HG03520 (cell line): Measurements from ENCODE around the gene GALNT1.

Experiments used
- ATAC-seq: cut with Tn5 transposase; IDR thresholded peaks from one replicate; pipeline ENCODE4 v1.9.1; 2021; ENCODE audit warnings: mild to moderate bottlenecking, moderate library complexity; ENCODE audit not compliant: unreplicated experiment

The GALNT1 gene

GRCh38 chr18:35711227-35711626, 129.7 kb downstream of the GALNT1 start:
- no peak for ATAC-seq

- ATAC-seq, result no peak
These were observed 132.0 kb downstream of the GALNT1 start for GRCh38 chr18:35713545-35713944.

GRCh38 chr18:35714539-35714938, 133.0 kb downstream of the GALNT1 start:
- ATAC-seq, result no peak

GRCh38 chr18:35715139-35715538, 133.6 kb downstream of the GALNT1 start:
- ATAC-seq, result no peak

GRCh38 chr18:35716169-35716831, 134.8 kb downstream of the GALNT1 start:
- no peak for ATAC-seq

GRCh38 chr18:35717182-35717581, 135.6 kb downstream of the GALNT1 start:
- no peak for ATAC-seq

GRCh38 chr18:35721431-35722081, 140.0 kb downstream of the GALNT1 start:
- ATAC-seq, result no peak

GRCh38 chr18:35728676-35729075, 147.1 kb downstream of the GALNT1 start:
- no peak for ATAC-seq

GRCh38 chr18:35729991-35730668, 148.6 kb downstream of the GALNT1 start:
- ATAC-seq, result no peak

- ATAC-seq, result no peak
These were observed 149.3 kb downstream of the GALNT1 start for GRCh38 chr18:35730691-35731370.

- no peak for ATAC-seq
These were observed 150.2 kb downstream of the GALNT1 start for GRCh38 chr18:35731701-35732100.

GRCh38 chr18:35732162-35732561, 150.6 kb downstream of the GALNT1 start:
- ATAC-seq, result no peak

GRCh38 chr18:35732636-35733035, 151.1 kb downstream of the GALNT1 start:
- ATAC-seq, result no peak

- no peak for ATAC-seq
These were observed 151.9 kb downstream of the GALNT1 start for GRCh38 chr18:35733408-35733807.

GRCh38 chr18:35736696-35737095, 155.2 kb downstream of the GALNT1 start:
- no peak for ATAC-seq

- no peak for ATAC-seq
These were observed 158.2 kb downstream of the GALNT1 start for GRCh38 chr18:35739778-35740177.

- ATAC-seq, result no peak
These were observed 159.1 kb downstream of the GALNT1 start for GRCh38 chr18:35740656-35741055.

GRCh38 chr18:35743916-35744315, 162.4 kb downstream of the GALNT1 start:
- no peak for ATAC-seq

- no peak for ATAC-seq
These were observed 164.3 kb downstream of the GALNT1 start for GRCh38 chr18:35745814-35746213.

- no peak for ATAC-seq
These were observed 165.3 kb downstream of the GALNT1 start for GRCh38 chr18:35746826-35747339.

GRCh38 chr18:35747894-35748472, 166.4 kb downstream of the GALNT1 start:
- ATAC-seq, result no peak
